Measurements from ENCODE around the gene MUC6. TPM values are rescaled to one million over a fixed set of nuclear protein-coding genes. Genes with fewer than 3 reads are reported as not detected.

Gene MUC6
- total RNA-seq, 6 experiments from 2014 or later: not detected

- no peaks in the 10 kb centered on the region; the same call in 1 of the 2 replicates for H3K27me3 Mint-ChIP-seq (ENCODE audit: insufficient read depth)
- no peak for TF ChIP-seq CTCF (IDR thresholded peaks at IDR 0.05)
- H3K4me3 Mint-ChIP-seq: no peak overlapping the region
- no peaks in the 10 kb centered on the region; the same call in 1 of the 2 replicates for H3K9me3 Mint-ChIP-seq
- no peak overlapping the region for H3K27ac Mint-ChIP-seq
- no peaks in the 10 kb centered on the region for H3K4me1 Mint-ChIP-seq (ENCODE audit: low read depth)
- DNase-seq: no peak
- peaks cover 9% of the 10 kb centered on the region for H3K36me3 Mint-ChIP-seq (ENCODE audit: low read depth)
Measured at GRCh38 chr11:1022908-1023810, 13.4 kb downstream of the MUC6 start.

- Mint-ChIP-seq H3K4me3 (no peak overlapping the region), H3K27me3 (ENCODE audit: insufficient read depth) (no peaks in the 10 kb centered on the region; the same call in 1 of the 2 replicates), H3K9me3 (peaks cover 4% of the 10 kb centered on the region), H3K4me1 (ENCODE audit: low read depth) (no peaks in the 10 kb centered on the region), H3K36me3 (ENCODE audit: low read depth) (peaks cover 16% of the 10 kb centered on the region), H3K27ac (no peak overlapping the region)
- no peak for DNase-seq
- TF ChIP-seq CTCF (IDR thresholded peaks at IDR 0.05): no peak
Measured at GRCh38 chr11:1022411-1022810, 14.1 kb downstream of the MUC6 start.

GRCh38 chr11:1020211-1020905, 16.2 kb downstream of the MUC6 start:
- H3K27ac Mint-ChIP-seq: no peak overlapping the region
- peaks cover 19% of the 10 kb centered on the region for H3K9me3 Mint-ChIP-seq
- peaks cover 29% of the 10 kb centered on the region for H3K36me3 Mint-ChIP-seq (ENCODE audit: low read depth)
- H3K4me1 Mint-ChIP-seq (ENCODE audit: low read depth): no peaks in the 10 kb centered on the region
- peaks cover 3% of the 10 kb centered on the region for H3K27me3 Mint-ChIP-seq (ENCODE audit: insufficient read depth)
- no peak overlapping the region for H3K4me3 Mint-ChIP-seq
- no peak for DNase-seq
- TF ChIP-seq CTCF (IDR thresholded peaks at IDR 0.05): no peak

- H3K36me3 Mint-ChIP-seq (ENCODE audit: low read depth): peaks cover 29% of the 10 kb centered on the region
- H3K4me1 Mint-ChIP-seq (ENCODE audit: low read depth): no peaks in the 10 kb centered on the region
- peaks cover 19% of the 10 kb centered on the region for H3K9me3 Mint-ChIP-seq
- peaks cover 3% of the 10 kb centered on the region for H3K27me3 Mint-ChIP-seq (ENCODE audit: insufficient read depth)
- DNase-seq: no peak
- no peak overlapping the region for H3K27ac Mint-ChIP-seq
- H3K4me3 Mint-ChIP-seq: no peak overlapping the region
- no peak for TF ChIP-seq CTCF (IDR thresholded peaks at IDR 0.05)
Measured at GRCh38 chr11:1019321-1019910, 17.1 kb downstream of the MUC6 start.

GRCh38 chr11:1018091-1018490, 18.4 kb downstream of the MUC6 start:
- no peak for TF ChIP-seq CTCF (IDR thresholded peaks at IDR 0.05)
- Mint-ChIP-seq H3K9me3 (peaks cover 19% of the 10 kb centered on the region), H3K27me3 (ENCODE audit: insufficient read depth) (peaks cover 3% of the 10 kb centered on the region), H3K27ac (no peak overlapping the region), H3K4me3 (no peak overlapping the region), H3K36me3 (ENCODE audit: low read depth) (peaks cover 27% of the 10 kb centered on the region), H3K4me1 (ENCODE audit: low read depth) (no peaks in the 10 kb centered on the region)
- DNase-seq: no peak
